Choroid plexus epithelial cell (primary cell): ENCODE measurements around the gene VPS51.
A peak's percentile ranks its signal among the peaks of the same experiment; 100 is the strongest.

Experiments
- DNase-seq: peaks from one replicate; pipeline ENCODE4 v3.0.0-alpha.2; 2010; ENCODE audit warnings: low read depth
- H3K4me3 ChIP-seq: 2 replicates; pipeline ENCODE4 v1.5.1; 2011; ENCODE audit warnings: low read depth, mild to moderate bottlenecking, control low read depth, low read length, moderate library complexity
- CTCF ChIP-seq: conservative IDR thresholded peaks from 2 replicates; pipeline ENCODE4 v1.5.1; 2011; ENCODE audit warnings: low read depth, mild to moderate bottlenecking, control low read depth, inconsistent platforms, low read length, moderate library complexity

The VPS51 gene

GRCh38 chr11:65057526-65057925, 38.5 kb upstream of the VPS51 start:
- DNase-seq: no peak
- TF ChIP-seq CTCF: no peak
- no peak overlapping the region for H3K4me3 ChIP-seq

GRCh38 chr11:65058012-65058411, 38.0 kb upstream of the VPS51 start:
- DNase-seq: no peak
- no peak overlapping the region for H3K4me3 ChIP-seq
- TF ChIP-seq CTCF: no peak

- TF ChIP-seq CTCF: no peak
- DNase-seq: no peak
- no peak within 1 kb of the TSS for H3K4me3 ChIP-seq
Measured at GRCh38 chr11:65058419-65059054, 37.5 kb upstream of the VPS51 start, which contains the start of gene NAALADL1. NAALADL1 (minus strand) TSS chr11:65058553; CDS start chr11:65058521, 32 bp downstream.

- H3K4me3 ChIP-seq: no peak overlapping the region
- no peak for DNase-seq
- TF ChIP-seq CTCF: no peak
Measured at GRCh38 chr11:65059523-65059922, 36.5 kb upstream of the VPS51 start.

- H3K4me3 ChIP-seq: no peak overlapping the region
- no peak for TF ChIP-seq CTCF
- DNase-seq: peak; percentile 7
Measured at GRCh38 chr11:65059959-65060824, 35.8 kb upstream of the VPS51 start.

GRCh38 chr11:65060913-65061408, 35.1 kb upstream of the VPS51 start:
- H3K4me3 ChIP-seq: no peak overlapping the region
- peak; percentile 47 for DNase-seq
- peak; percentile 60 for TF ChIP-seq CTCF

- TF ChIP-seq CTCF: no peak
- no peak for DNase-seq
Measured at GRCh38 chr11:65063532-65063931, 32.5 kb upstream of the VPS51 start.

More at GRCh38 chr11:65063532-65063931, 32.5 kb upstream of the VPS51 start:
- no peak overlapping the region for H3K4me3 ChIP-seq
